OCI-LY3 (cell line): ENCODE data around the gene SCYGR7.

ENCODE experiments used
- H2AFZ ChIP-seq: fragments of 200-600, 300-600 bp; shearing (Covaris generic); 2 replicates; pipeline ENCODE4 v1.6.0; 2014; ENCODE audit warnings: antibody characterized with exemption, low read depth, low read length
- H3K27ac ChIP-seq: fragments of 200-600, 300-600 bp; sonication (generic); 2 replicates; pipeline ENCODE4 v1.5.1; 2014; ENCODE audit warnings: mild to moderate bottlenecking, low read length, moderate library complexity, mixed read lengths
- H3K27me3 ChIP-seq: fragments of 200-600, 300-600 bp; sonication (generic); 2 replicates; pipeline ENCODE4 v1.6.1; 2014; ENCODE audit warnings: low read depth, low read length, mixed read lengths
- H3K36me3 ChIP-seq: fragments of 200-600, 300-600 bp; sonication (generic); replicated peaks from 2 replicates; pipeline ENCODE3; 2014; ENCODE audit warnings: low read depth, low read length, mixed read lengths
- H3K4me1 ChIP-seq: fragments of 300-600, 200-600 bp; sonication (generic); 2 replicates; pipeline ENCODE4 v1.6.1; 2014; ENCODE audit warnings: low read length, mixed read lengths
- H3K4me2 ChIP-seq: fragments of 200-600, 300-600 bp; sonication (generic); 2 replicates; pipeline ENCODE4 v1.6.1; 2014; ENCODE audit warnings: low read length, mixed read lengths
- H3K4me3 ChIP-seq: fragments of 300-600, 200-600 bp; sonication (generic); 2 replicates; pipeline ENCODE4 v1.5.1; 2014; ENCODE audit warnings: antibody characterized with exemption, mild to moderate bottlenecking, low read length, moderate library complexity
- H3K79me2 ChIP-seq: fragments of 300-600, 200-600 bp; shearing (Covaris generic); 2 replicates; pipeline ENCODE4 v1.6.1; 2014; ENCODE audit warnings: mild to moderate bottlenecking, low read length, mixed read lengths
- H3K9ac ChIP-seq: fragments of 300-600, 200-600 bp; shearing (Covaris generic); 2 replicates; pipeline ENCODE4 v1.6.0; 2014; ENCODE audit warnings: mild to moderate bottlenecking, low read length, moderate library complexity
- H3K9me3 ChIP-seq: fragments of 200-600, 300-600 bp; shearing (Covaris generic); 2 replicates; pipeline ENCODE4 v1.6.1; 2014; ENCODE audit warnings: low read length, mixed read lengths; ENCODE audit not compliant: insufficient read depth
- H4K20me1 ChIP-seq: fragments of 200-600, 300-600 bp; sonication (generic); 2 replicates; pipeline ENCODE4 v1.6.1; 2016; ENCODE audit warnings: low read length, mixed read lengths; ENCODE audit not compliant: insufficient read depth
- EZH2phosphoT487 ChIP-seq: fragments of 200-600 bp; shearing (Covaris generic); IDR thresholded peaks from 2 replicates; pipeline ENCODE4 v1.6.1; 2018; ENCODE audit warnings: antibody characterized with exemption, mixed run types, low read depth
- TF ChIP-seq, protein P1 (sequence below): fragments of 200-600, 300-600 bp; sonication (generic); IDR thresholded peaks from 2 replicates; pipeline ENCODE4 v1.5.1; 2014; ENCODE audit warnings: antibody characterized with exemption, low read length, low read depth

Gene SCYGR7

GRCh38 chr2:227767830-227768229 is 39.7 kb downstream of the SCYGR7 start:
- Histone ChIP-seq H3K4me3 (no peak overlapping the region), H3K4me2 (no peak overlapping the region), H3K79me2 (no peaks in the 10 kb centered on the region), H3K36me3 (no peaks in the 10 kb centered on the region), H3K4me1 (no peaks in the 10 kb centered on the region), H3K9me3 (no peaks in the 10 kb centered on the region), H4K20me1 (no peaks in the 10 kb centered on the region), H2AFZ (no peak overlapping the region), H3K27ac (no peak overlapping the region), H3K27me3 (no peaks in the 10 kb centered on the region), H3K9ac (no peak overlapping the region)
- TF ChIP-seq, protein P1, sequence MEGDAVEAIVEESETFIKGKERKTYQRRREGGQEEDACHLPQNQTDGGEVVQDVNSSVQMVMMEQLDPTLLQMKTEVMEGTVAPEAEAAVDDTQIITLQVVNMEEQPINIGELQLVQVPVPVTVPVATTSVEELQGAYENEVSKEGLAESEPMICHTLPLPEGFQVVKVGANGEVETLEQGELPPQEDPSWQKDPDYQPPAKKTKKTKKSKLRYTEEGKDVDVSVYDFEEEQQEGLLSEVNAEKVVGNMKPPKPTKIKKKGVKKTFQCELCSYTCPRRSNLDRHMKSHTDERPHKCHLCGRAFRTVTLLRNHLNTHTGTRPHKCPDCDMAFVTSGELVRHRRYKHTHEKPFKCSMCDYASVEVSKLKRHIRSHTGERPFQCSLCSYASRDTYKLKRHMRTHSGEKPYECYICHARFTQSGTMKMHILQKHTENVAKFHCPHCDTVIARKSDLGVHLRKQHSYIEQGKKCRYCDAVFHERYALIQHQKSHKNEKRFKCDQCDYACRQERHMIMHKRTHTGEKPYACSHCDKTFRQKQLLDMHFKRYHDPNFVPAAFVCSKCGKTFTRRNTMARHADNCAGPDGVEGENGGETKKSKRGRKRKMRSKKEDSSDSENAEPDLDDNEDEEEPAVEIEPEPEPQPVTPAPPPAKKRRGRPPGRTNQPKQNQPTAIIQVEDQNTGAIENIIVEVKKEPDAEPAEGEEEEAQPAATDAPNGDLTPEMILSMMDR, result no peak
- no peak for TF ChIP-seq EZH2phosphoT487

GRCh38 chr2:227772197-227772661 is 44.1 kb downstream of the SCYGR7 start:
- no peaks in the 10 kb centered on the region for H3K79me2 ChIP-seq
- H3K9ac ChIP-seq, result no peak overlapping the region

GRCh38 chr2:227772932-227773331 is 44.8 kb downstream of the SCYGR7 start:
- no peak overlapping the region for H3K4me2 ChIP-seq
- H3K4me1 ChIP-seq, result no peaks in the 10 kb centered on the region
- TF ChIP-seq, protein P1, result no peak
- no peak for TF ChIP-seq EZH2phosphoT487
- H4K20me1 ChIP-seq, result no peaks in the 10 kb centered on the region
- H3K79me2 ChIP-seq, result no peaks in the 10 kb centered on the region
- H3K36me3 ChIP-seq, result no peaks in the 10 kb centered on the region
- no peak overlapping the region for H3K27ac ChIP-seq
- H3K9me3 ChIP-seq, result no peaks in the 10 kb centered on the region
- no peak overlapping the region for H3K4me3 ChIP-seq
- no peak overlapping the region for H3K9ac ChIP-seq
- H3K27me3 ChIP-seq, result no peaks in the 10 kb centered on the region
- H2AFZ ChIP-seq, result no peak overlapping the region

More at GRCh38 chr2:227772197-227772661, 44.1 kb downstream of the SCYGR7 start:
- Histone ChIP-seq H3K27me3 (no peaks in the 10 kb centered on the region), H3K4me1 (no peaks in the 10 kb centered on the region), H3K27ac (no peak overlapping the region), H4K20me1 (no peaks in the 10 kb centered on the region), H3K9me3 (no peaks in the 10 kb centered on the region), H2AFZ (no peak overlapping the region), H3K4me3 (no peak overlapping the region), H3K4me2 (no peak overlapping the region), H3K36me3 (no peaks in the 10 kb centered on the region)
- TF ChIP-seq EZH2phosphoT487, result no peak
- TF ChIP-seq, protein P1, result no peak

DNA sequence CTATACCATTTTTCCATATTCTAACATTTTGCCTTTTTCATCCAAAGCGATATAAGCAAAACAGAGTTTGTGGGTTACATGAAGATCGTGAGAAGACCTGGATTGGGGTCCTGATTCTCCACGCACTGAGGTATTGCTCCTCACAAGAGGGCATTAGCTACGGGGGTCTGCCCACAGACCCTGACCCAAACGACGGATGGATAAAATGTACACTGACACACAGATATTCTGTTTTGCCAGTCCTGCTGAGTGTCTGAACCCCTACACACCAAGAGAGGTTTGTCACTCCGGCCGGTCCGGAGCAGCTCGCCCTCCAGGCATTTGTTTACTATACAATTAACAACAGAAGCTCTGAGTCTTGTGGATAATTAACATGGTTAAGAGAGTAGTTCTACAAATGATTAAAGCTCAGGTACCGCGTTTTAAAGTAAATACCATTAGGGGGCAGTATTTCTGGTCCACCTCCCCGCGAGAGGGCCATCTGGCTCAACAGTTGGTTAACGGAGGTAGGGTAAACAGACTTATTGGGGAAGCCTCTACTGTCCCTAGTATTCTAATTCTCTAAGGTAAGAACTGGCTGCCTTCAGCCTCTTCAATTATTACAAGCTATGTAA is 46.0 kb downstream of the SCYGR7 start:
- H3K9ac ChIP-seq, result no peak overlapping the region
- no peak for TF ChIP-seq EZH2phosphoT487
- TF ChIP-seq, protein P1, result peak; percentile 48
- no peaks in the 10 kb centered on the region for H3K79me2 ChIP-seq
- no peak overlapping the region for H2AFZ ChIP-seq
- H3K27ac ChIP-seq, result no peak overlapping the region
- no peaks in the 10 kb centered on the region for H3K4me1 ChIP-seq
- H3K27me3 ChIP-seq, result no peaks in the 10 kb centered on the region
- no peak overlapping the region for H3K4me3 ChIP-seq
- no peaks in the 10 kb centered on the region for H3K36me3 ChIP-seq
- no peaks in the 10 kb centered on the region for H3K9me3 ChIP-seq
- no peaks in the 10 kb centered on the region for H4K20me1 ChIP-seq
- H3K4me2 ChIP-seq, result no peak overlapping the region
